ENCODE measurements around the gene PPT2.

- TF ChIP-seq, protein P1, sequence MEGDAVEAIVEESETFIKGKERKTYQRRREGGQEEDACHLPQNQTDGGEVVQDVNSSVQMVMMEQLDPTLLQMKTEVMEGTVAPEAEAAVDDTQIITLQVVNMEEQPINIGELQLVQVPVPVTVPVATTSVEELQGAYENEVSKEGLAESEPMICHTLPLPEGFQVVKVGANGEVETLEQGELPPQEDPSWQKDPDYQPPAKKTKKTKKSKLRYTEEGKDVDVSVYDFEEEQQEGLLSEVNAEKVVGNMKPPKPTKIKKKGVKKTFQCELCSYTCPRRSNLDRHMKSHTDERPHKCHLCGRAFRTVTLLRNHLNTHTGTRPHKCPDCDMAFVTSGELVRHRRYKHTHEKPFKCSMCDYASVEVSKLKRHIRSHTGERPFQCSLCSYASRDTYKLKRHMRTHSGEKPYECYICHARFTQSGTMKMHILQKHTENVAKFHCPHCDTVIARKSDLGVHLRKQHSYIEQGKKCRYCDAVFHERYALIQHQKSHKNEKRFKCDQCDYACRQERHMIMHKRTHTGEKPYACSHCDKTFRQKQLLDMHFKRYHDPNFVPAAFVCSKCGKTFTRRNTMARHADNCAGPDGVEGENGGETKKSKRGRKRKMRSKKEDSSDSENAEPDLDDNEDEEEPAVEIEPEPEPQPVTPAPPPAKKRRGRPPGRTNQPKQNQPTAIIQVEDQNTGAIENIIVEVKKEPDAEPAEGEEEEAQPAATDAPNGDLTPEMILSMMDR (IDR thresholded peaks at IDR 0.05; ENCODE audit: poor library complexity), result no peak
- no peak for TF ChIP-seq EZH2 (IDR thresholded peaks at IDR 0.05; ENCODE audit: borderline replicate concordance)
Measured at GRCh38 chr6:32189069-32189741, 35.3 kb downstream of the PPT2 start.
